GM23338 (cell line): ENCODE results near the gene CHIA. TPM values are rescaled to one million over a fixed set of nuclear protein-coding genes. Genes with fewer than 3 reads are reported as not detected.

ENCODE experiments used
- ATAC-seq: fragments of 200-7000 bp; cut with Tn5 transposase; 3 replicates; pipeline ENCODE4 v1.9.1; 2020
- DNase-seq: peaks from one replicate; pipeline ENCODE4 v3.0.0-alpha.2; 2015; ENCODE audit warnings: low spot score
- H2AFZ ChIP-seq: fragments of 200-600 bp; sonication (generic); 2 replicates; pipeline ENCODE4 v1.8.0; 2016; ENCODE audit warnings: antibody characterized with exemption, mild to moderate bottlenecking, moderate library complexity
- H3F3A ChIP-seq: fragments of 200-600 bp; sonication (generic); replicated peaks from 2 replicates; pipeline ENCODE4 v1.8.0; 2017; ENCODE audit warnings: antibody characterized with exemption, mixed run types, low read depth
- H3K27ac ChIP-seq: fragments of 200-600 bp; sonication (generic); 2 replicates; pipeline ENCODE4 v1.6.1; 2016; ENCODE audit warnings: low read depth
- H3K27me3 ChIP-seq: fragments of 200-600 bp; sonication (generic); 2 replicates; pipeline ENCODE4 v1.8.0; 2016; ENCODE audit warnings: mild to moderate bottlenecking, mixed run types, moderate library complexity; ENCODE audit not compliant: insufficient read depth
- H3K36me3 ChIP-seq: fragments of 200-600 bp; sonication (generic); 2 replicates; pipeline ENCODE4 v1.8.0; 2016; ENCODE audit warnings: mild to moderate bottlenecking; ENCODE audit not compliant: insufficient read depth
- H3K4me1 ChIP-seq: fragments of 200-600 bp; sonication (generic); 2 replicates; pipeline ENCODE4 v1.8.0; 2016; ENCODE audit warnings: mild to moderate bottlenecking, moderate library complexity; ENCODE audit not compliant: insufficient read depth
- H3K4me2 ChIP-seq: fragments of 200-600 bp; sonication (generic); 2 replicates; pipeline ENCODE4 v1.7.1; 2017; ENCODE audit warnings: mixed run types
- H3K4me3 ChIP-seq: fragments of 200-600 bp; sonication (generic); 2 replicates; pipeline ENCODE4 v1.6.1; 2016; ENCODE audit warnings: mixed run types
- H3K79me2 ChIP-seq: fragments of 200-600 bp; sonication (generic); replicated peaks from 2 replicates; pipeline ENCODE4 v1.8.0; 2017; ENCODE audit warnings: mild to moderate bottlenecking; ENCODE audit not compliant: insufficient read depth
- H3K9me2 ChIP-seq: fragments of 200-600 bp; sonication (generic); 2 replicates; pipeline ENCODE4 v1.8.0; 2017; ENCODE audit not compliant: insufficient read depth
- H4K20me1 ChIP-seq: fragments of 200-600 bp; sonication (generic); replicated peaks from 2 replicates; pipeline ENCODE4 v1.8.0; 2017; ENCODE audit warnings: mild to moderate bottlenecking; ENCODE audit not compliant: insufficient read depth
- H3K27ac Mint-ChIP-seq: 2 replicates; pipeline ENCODE4 v1.8.0; 2020; ENCODE audit warnings: inconsistent platforms, mild to moderate bottlenecking, moderate library complexity, mixed read lengths
- H3K27me3 Mint-ChIP-seq: 3 replicates; pipeline ENCODE4 v1.8.0; 2022; ENCODE audit warnings: low read depth, mild to moderate bottlenecking, moderate library complexity, mixed read lengths, inconsistent platforms; ENCODE audit not compliant: insufficient read depth, poor library complexity
- H3K36me3 Mint-ChIP-seq: 3 replicates; pipeline ENCODE4 v1.8.0; 2021; ENCODE audit warnings: low read depth, mild to moderate bottlenecking, inconsistent platforms, moderate library complexity, mixed read lengths
- H3K4me1 Mint-ChIP-seq: 3 replicates; pipeline ENCODE4 v1.8.0; 2020; ENCODE audit warnings: mild to moderate bottlenecking, inconsistent platforms, mixed read lengths
- H3K4me3 Mint-ChIP-seq: 3 replicates; pipeline ENCODE4 v1.8.0; 2021; ENCODE audit warnings: moderate library complexity, mild to moderate bottlenecking, inconsistent platforms, mixed read lengths
- H3K9me3 Mint-ChIP-seq: 3 replicates; pipeline ENCODE4 v1.8.0; 2020; ENCODE audit warnings: moderate library complexity, mild to moderate bottlenecking, inconsistent platforms, mixed read lengths
- CREB1 ChIP-seq: fragments of 250-450 bp; sonication (Bioruptor Pico); IDR thresholded peaks from 2 replicates; pipeline ENCODE4 v1.5.0; 2020; ENCODE audit warnings: low read depth, mild to moderate bottlenecking, moderate library complexity
- CTCF ChIP-seq, 2 experiments: fragments of 200-600 bp in 1 of 2; sonication (generic) in 1 of 2; conservative IDR thresholded peaks; 2 replicates each; pipeline versions ENCODE4 v1.5.1 to v1.6.1; 2016 to 2017; ENCODE audit warnings: antibody characterized with exemption in 2 of 2, low read depth in 2 of 2, mild to moderate bottlenecking in 2 of 2, moderate library complexity in 1 of 2
- ETS1 ChIP-seq: IDR thresholded peaks from 2 replicates; pipeline ENCODE4 v1.6.1; 2016; ENCODE audit warnings: antibody characterized with exemption
- EZH2 ChIP-seq: fragments of 200-600 bp; sonication (generic); IDR thresholded peaks from one replicate; pipeline ENCODE4 v1.8.0; 2017; ENCODE audit warnings: antibody characterized with exemption, mild to moderate bottlenecking, low read depth; ENCODE audit not compliant: unreplicated experiment
- EZH2phosphoT487 ChIP-seq: fragments of 200-600 bp; sonication (generic); IDR thresholded peaks from one replicate; pipeline ENCODE4 v1.8.1; 2018; ENCODE audit warnings: antibody characterized with exemption; ENCODE audit not compliant: unreplicated experiment
- JUNB ChIP-seq: IDR thresholded peaks from one replicate; pipeline ENCODE4 v1.6.1; 2016; ENCODE audit warnings: antibody characterized with exemption; ENCODE audit not compliant: unreplicated experiment
- NANOG ChIP-seq: IDR thresholded peaks from 2 replicates; pipeline ENCODE4 v1.6.1; 2016; ENCODE audit warnings: antibody characterized with exemption, borderline replicate concordance
- POLR2AphosphoS5 ChIP-seq: IDR thresholded peaks from 2 replicates; pipeline ENCODE4 v1.6.1; 2016; ENCODE audit warnings: antibody characterized with exemption, low read depth
- REST ChIP-seq: IDR thresholded peaks from one replicate; pipeline ENCODE4 v1.6.1; 2018; ENCODE audit warnings: antibody characterized with exemption; ENCODE audit not compliant: unreplicated experiment
- STAT1 ChIP-seq: IDR thresholded peaks from one replicate; pipeline ENCODE4 v1.6.1; 2016; ENCODE audit warnings: antibody characterized with exemption; ENCODE audit not compliant: unreplicated experiment
- ZNF114 ChIP-seq: fragments of 250-450 bp; sonication (Bioruptor Pico); IDR thresholded peaks from 2 replicates; pipeline ENCODE4 v1.5.0; 2020; ENCODE audit warnings: mild to moderate bottlenecking, moderate library complexity
- ZNF331 ChIP-seq: fragments of 250-450 bp; sonication (Bioruptor Pico); IDR thresholded peaks from 2 replicates; pipeline ENCODE4 v1.5.0; 2020; ENCODE audit warnings: low read depth, mild to moderate bottlenecking, moderate library complexity
- polyA plus RNA-seq: library from polyadenylated mRNA; unstranded; fragments of >200 nt; fragmentation: Nextera tagmentation; extraction: Ambion mirVana; gene quantifications from 2 replicates; pipeline ENCODE4 v1.2.1, GENCODE V29; 2016
- total RNA-seq: library from RNA; depleted of rRNA; stranded (reverse); fragments of >200 nt; shearing (Covaris generic); gene quantifications from 2 replicates; pipeline ENCODE4 v1.2.3, GENCODE V29; 2014

CHIA gene
- total and polyA plus RNA-seq, 2 experiments from 2014 or later = not detected

- Mint-ChIP-seq H3K4me1 (no peaks in the 10 kb centered on the region), H3K27me3 (peaks cover 4% of the 10 kb centered on the region), H3K4me3 (no peak overlapping the region), H3K9me3 (no peaks in the 10 kb centered on the region), H3K27ac (no peak overlapping the region), H3K36me3 (no peaks in the 10 kb centered on the region)
- DNase-seq (no peak), ATAC-seq (no peak)
- Histone ChIP-seq H2AFZ (no peak overlapping the region; the same call in 1 of the 2 replicates), H3K27me3 (no peaks in the 10 kb centered on the region), H3K9me2 (peaks cover 18% of the 10 kb centered on the region; the same call in 1 of the 2 replicates), H4K20me1 (no peaks in the 10 kb centered on the region), H3K4me2 (no peak overlapping the region), H3F3A (no peaks in the 10 kb centered on the region), H3K79me2 (no peaks in the 10 kb centered on the region), H3K4me3 (no peak overlapping the region), H3K27ac (no peak overlapping the region), H3K36me3 (no peaks in the 10 kb centered on the region), H3K4me1 (no peaks in the 10 kb centered on the region)
- TF ChIP-seq ZNF331 (CRISPR knock-in tag) = no peak
- TF ChIP-seq EZH2phosphoT487 = no peak
- no peak for TF ChIP-seq CTCF (conservative IDR thresholded peaks at IDR 0.05; ENCODE audit: low read depth in 2 of 2)
- TF ChIP-seq ETS1 = no peak
- TF ChIP-seq JUNB = no peak
- no peak for TF ChIP-seq NANOG
- no peak for TF ChIP-seq EZH2
- no peak for TF ChIP-seq REST
- no peak for TF ChIP-seq CREB1
- no peak for TF ChIP-seq STAT1
- TF ChIP-seq ZNF114 = no peak
- TF ChIP-seq POLR2AphosphoS5 = no peak
These were observed 9.2 kb upstream of the CHIA start for GRCh38 chr1:111281411-111281810.
